Keratinocyte (primary cell): ENCODE results near the gene ITPKB. TPM values are rescaled to one million over a fixed set of nuclear protein-coding genes. Genes with fewer than 3 reads are reported as not detected.

ENCODE experiments used
- DNase-seq: peaks from one replicate; pipeline ENCODE4 v3.0.0-alpha.2; 2011; ENCODE audit warnings: low read depth, missing footprints, low spot score
- FAIRE-seq: peaks from 2 replicates; lab custom pipeline; 2011; peaks lifted over from hg19 to GRCh38; lab: Jason Lieb, UNC
- H2AFZ ChIP-seq: 2 replicates; pipeline ENCODE4 v1.6.0; 2012; ENCODE audit warnings: low read length, control low read depth, inconsistent platforms; ENCODE audit not compliant: control insufficient read depth
- H3K27ac ChIP-seq: 2 replicates; pipeline ENCODE4 v1.5.1; 2011; ENCODE audit warnings: low read length; ENCODE audit not compliant: control insufficient read depth, insufficient read depth
- H3K27me3 ChIP-seq: 3 replicates; pipeline ENCODE4 v1.6.0; 2011; ENCODE audit warnings: low read length; ENCODE audit not compliant: control insufficient read depth, insufficient read depth; ENCODE audit errors: extremely low read depth
- H3K36me3 ChIP-seq, 2 experiments: 2 replicates in 1 of 2; 3 replicates in 1 of 2; pipeline ENCODE4 v1.5.1; 2011; ENCODE audit warnings: low read length in 2 of 2, mild to moderate bottlenecking in 1 of 2; ENCODE audit not compliant: control insufficient read depth in 2 of 2, insufficient read depth in 2 of 2; ENCODE audit errors: extremely low read depth in 1 of 2
- H3K4me1 ChIP-seq: 3 replicates; pipeline ENCODE4 v1.5.1; 2011; ENCODE audit warnings: low read length; ENCODE audit not compliant: control insufficient read depth, insufficient read depth; ENCODE audit errors: extremely low read depth
- H3K4me2 ChIP-seq: 3 replicates; pipeline ENCODE4 v1.6.0; 2011; ENCODE audit warnings: low read depth, low read length; ENCODE audit not compliant: control insufficient read depth, insufficient read depth; ENCODE audit errors: extremely low read depth
- H3K4me3 ChIP-seq, 3 experiments: fragments of 200-600 bp in 1 of 3; sonication (generic) in 1 of 3; 2 replicates in 2 of 3; 3 replicates in 1 of 3; pipeline ENCODE4 v1.5.1; 2011 to 2016; ENCODE audit warnings: low read length in 3 of 3, mild to moderate bottlenecking in 3 of 3, control low read depth in 2 of 3, inconsistent platforms in 1 of 3, low read depth in 1 of 3, mixed read lengths in 1 of 3, mixed run types in 1 of 3, moderate library complexity in 1 of 3; ENCODE audit not compliant: control insufficient read depth in 2 of 3, insufficient read depth in 2 of 3; ENCODE audit errors: extremely low read depth in 1 of 3
- H3K79me2 ChIP-seq: 2 replicates; pipeline ENCODE4 v1.6.0; 2012; ENCODE audit warnings: low read length; ENCODE audit not compliant: control insufficient read depth, insufficient read depth
- H3K9ac ChIP-seq: 3 replicates; pipeline ENCODE4 v1.6.0; 2011; ENCODE audit warnings: low read length; ENCODE audit not compliant: control insufficient read depth, insufficient read depth; ENCODE audit errors: extremely low read depth
- H3K9me1 ChIP-seq: 3 replicates; pipeline ENCODE4 v1.6.0; 2011; ENCODE audit warnings: low read length; ENCODE audit not compliant: control insufficient read depth, insufficient read depth; ENCODE audit errors: extremely low read depth
- H3K9me3 ChIP-seq: 2 replicates; pipeline ENCODE4 v1.5.1; 2012; ENCODE audit warnings: low read depth, low read length; ENCODE audit not compliant: control insufficient read depth
- H4K20me1 ChIP-seq: 3 replicates; pipeline ENCODE4 v1.6.0; 2011; ENCODE audit warnings: low read length; ENCODE audit not compliant: control insufficient read depth, insufficient read depth; ENCODE audit errors: extremely low read depth
- EZH2 ChIP-seq: IDR thresholded peaks from one replicate; pipeline ENCODE4 v1.6.1; 2012; ENCODE audit warnings: inconsistent platforms, mild to moderate bottlenecking, low read length, moderate library complexity
- dilution Hi-C: fragments of 300-500 bp; cut with MboI; formaldehyde crosslinking; loops from one replicate; pipeline ENCODE4 v1.7.0; 2020; ENCODE audit warnings: low sequenced_read_pairs; ENCODE audit not compliant: extremely low pct_ligation_motif_present
- polyA plus RNA-seq, 5 experiments: library from polyadenylated mRNA; depleted of rRNA in 3 of 5; stranded (reverse) in 3 of 5; stranded (forward) in 1 of 5; unstranded in 1 of 5; fragments of >200 nt; gene quantifications; 1 replicate in 1 of 5; 2 replicates in 3 of 5; 3 replicates in 1 of 5; pipeline versions ENCODE4 v1.2.1 to v1.2.3, GENCODE V29; 2011 to 2012; ENCODE audit warnings: missing spikeins in 2 of 5, low read depth in 1 of 5, low replicate concordance in 1 of 5
- TF ChIP-seq, protein P1 (sequence below), 3 experiments: IDR thresholded peaks in 1 of 3; conservative IDR thresholded peaks in 1 of 3; optimal IDR thresholded peaks in 1 of 3; 2 replicates in 2 of 3; 3 replicates in 1 of 3; pipeline versions ENCODE3 to v1.5.1; 2011; ENCODE audit warnings: low read length in 3 of 3, mild to moderate bottlenecking in 3 of 3, moderate library complexity in 2 of 3, control low read depth in 1 of 3, inconsistent platforms in 1 of 3; ENCODE audit not compliant: insufficient read depth in 2 of 3; ENCODE audit errors: extremely low read depth in 1 of 3

The ITPKB gene
- polyA plus RNA-seq, 1 donor (not counting 4 experiments of a cell fraction or from before 2014, with no cell fraction given): 3.2 TPM

DNA sequence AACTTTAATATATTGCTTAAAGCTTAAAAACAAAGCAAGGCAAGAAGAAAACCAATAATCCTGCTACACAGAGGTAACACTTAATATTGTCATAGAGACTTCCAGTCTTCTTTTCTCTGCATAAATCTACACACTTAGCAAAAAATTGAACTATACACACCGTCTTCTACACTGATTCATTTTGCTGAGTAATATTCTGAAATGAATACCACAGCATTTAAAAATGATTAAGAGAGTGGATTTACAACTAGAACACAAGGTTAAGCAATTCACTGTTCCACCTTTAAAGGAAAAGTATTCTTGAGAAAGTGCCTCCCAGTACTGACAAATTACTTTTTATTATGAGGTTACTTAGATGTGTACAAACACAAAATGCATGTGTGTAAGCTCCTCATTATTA lies 22.2 kb upstream of the ITPKB start:
- Histone ChIP-seq H3K4me2 (no peak overlapping the region), H3K4me3 (no peak overlapping the region), H3K9me3 (no peaks in the 10 kb centered on the region), H3K4me1 (peaks cover 19% of the 10 kb centered on the region), H3K27me3 (no peaks in the 10 kb centered on the region), H4K20me1 (no peaks in the 10 kb centered on the region), H3K36me3 (no peaks in the 10 kb centered on the region), H3K27ac (no peak overlapping the region), H3K9ac (no peak overlapping the region), H3K79me2 (no peaks in the 10 kb centered on the region), H3K9me1 (no peaks in the 10 kb centered on the region), H2AFZ (no peak overlapping the region)
- TF ChIP-seq, protein P1, sequence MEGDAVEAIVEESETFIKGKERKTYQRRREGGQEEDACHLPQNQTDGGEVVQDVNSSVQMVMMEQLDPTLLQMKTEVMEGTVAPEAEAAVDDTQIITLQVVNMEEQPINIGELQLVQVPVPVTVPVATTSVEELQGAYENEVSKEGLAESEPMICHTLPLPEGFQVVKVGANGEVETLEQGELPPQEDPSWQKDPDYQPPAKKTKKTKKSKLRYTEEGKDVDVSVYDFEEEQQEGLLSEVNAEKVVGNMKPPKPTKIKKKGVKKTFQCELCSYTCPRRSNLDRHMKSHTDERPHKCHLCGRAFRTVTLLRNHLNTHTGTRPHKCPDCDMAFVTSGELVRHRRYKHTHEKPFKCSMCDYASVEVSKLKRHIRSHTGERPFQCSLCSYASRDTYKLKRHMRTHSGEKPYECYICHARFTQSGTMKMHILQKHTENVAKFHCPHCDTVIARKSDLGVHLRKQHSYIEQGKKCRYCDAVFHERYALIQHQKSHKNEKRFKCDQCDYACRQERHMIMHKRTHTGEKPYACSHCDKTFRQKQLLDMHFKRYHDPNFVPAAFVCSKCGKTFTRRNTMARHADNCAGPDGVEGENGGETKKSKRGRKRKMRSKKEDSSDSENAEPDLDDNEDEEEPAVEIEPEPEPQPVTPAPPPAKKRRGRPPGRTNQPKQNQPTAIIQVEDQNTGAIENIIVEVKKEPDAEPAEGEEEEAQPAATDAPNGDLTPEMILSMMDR (optimal IDR thresholded peaks at IDR 0.05 in 1 of 3, IDR thresholded peaks at IDR 0.05 in 1 of 3, conservative IDR thresholded peaks at IDR 0.05 in 1 of 3; ENCODE audit: extremely low read depth in 1 of 3, insufficient read depth in 2 of 3, low read length in 3 of 3): no peak
- no peak for TF ChIP-seq EZH2
- DNase-seq (no peak), FAIRE-seq (no peak)
- dilution Hi-C loops: no loop called here

DNA sequence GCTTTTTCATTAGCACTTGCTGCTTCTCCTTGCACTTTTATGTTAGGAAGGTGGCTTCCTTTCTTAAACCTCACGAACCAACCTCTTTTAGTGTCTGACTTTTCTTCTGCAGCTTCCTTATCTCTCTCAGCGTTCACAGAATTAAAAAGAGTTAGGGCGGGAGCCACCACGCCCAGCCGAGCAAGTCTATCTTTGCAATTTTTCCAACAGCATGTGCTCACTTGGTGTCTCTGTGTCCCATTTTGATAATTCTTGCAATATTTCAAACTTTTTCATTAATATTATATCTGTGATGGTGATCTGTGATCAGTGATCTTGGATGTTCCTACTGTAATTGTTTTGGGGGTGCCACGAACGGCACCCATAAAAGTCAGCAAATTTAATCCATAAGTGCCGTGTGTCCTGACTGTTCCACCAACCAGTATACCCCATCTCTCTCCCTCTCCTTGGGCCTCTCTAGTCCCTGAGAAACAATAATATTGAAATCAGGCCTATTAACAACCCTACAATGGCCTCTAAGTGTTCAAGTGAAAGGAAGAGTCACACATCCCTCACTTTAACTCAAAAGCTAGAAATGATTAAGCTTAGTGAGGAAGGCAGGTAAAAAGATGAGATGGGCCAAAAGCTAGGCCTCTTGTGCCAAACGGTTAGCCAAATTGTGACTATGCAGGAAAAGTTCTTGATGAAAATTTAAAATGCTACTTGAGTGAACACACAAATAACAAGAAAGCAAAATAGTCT lies 15.9 kb upstream of the ITPKB start:
- Histone ChIP-seq H3K79me2 (no peaks in the 10 kb centered on the region), H3K4me2 (no peak overlapping the region), H3K4me1 (no peaks in the 10 kb centered on the region), H3K4me3 (no peak overlapping the region), H3K27me3 (no peaks in the 10 kb centered on the region), H3K9me3 (no peaks in the 10 kb centered on the region), H3K27ac (no peak overlapping the region), H4K20me1 (no peaks in the 10 kb centered on the region), H3K9me1 (no peaks in the 10 kb centered on the region), H2AFZ (no peak overlapping the region), H3K36me3 (no peaks in the 10 kb centered on the region), H3K9ac (no peak overlapping the region)
- dilution Hi-C loops: no loop called here
- FAIRE-seq (no peak), DNase-seq (no peak)
- no peak for TF ChIP-seq EZH2
- TF ChIP-seq, protein P1 (optimal IDR thresholded peaks at IDR 0.05 in 1 of 3, IDR thresholded peaks at IDR 0.05 in 1 of 3, conservative IDR thresholded peaks at IDR 0.05 in 1 of 3; ENCODE audit: extremely low read depth in 1 of 3, insufficient read depth in 2 of 3, low read length in 3 of 3): no peak
